ENCODE measurements around the gene IGFN1. TPM values are rescaled to one million over a fixed set of nuclear protein-coding genes. Genes with fewer than 3 reads are reported as not detected.

IGFN1 gene
- total and polyA plus RNA-seq, 9 of the 15 experiments (the other 6 are each of a cell fraction or from before 2014, with no cell fraction given): 0.04 TPM; not detected in 8

DNA sequence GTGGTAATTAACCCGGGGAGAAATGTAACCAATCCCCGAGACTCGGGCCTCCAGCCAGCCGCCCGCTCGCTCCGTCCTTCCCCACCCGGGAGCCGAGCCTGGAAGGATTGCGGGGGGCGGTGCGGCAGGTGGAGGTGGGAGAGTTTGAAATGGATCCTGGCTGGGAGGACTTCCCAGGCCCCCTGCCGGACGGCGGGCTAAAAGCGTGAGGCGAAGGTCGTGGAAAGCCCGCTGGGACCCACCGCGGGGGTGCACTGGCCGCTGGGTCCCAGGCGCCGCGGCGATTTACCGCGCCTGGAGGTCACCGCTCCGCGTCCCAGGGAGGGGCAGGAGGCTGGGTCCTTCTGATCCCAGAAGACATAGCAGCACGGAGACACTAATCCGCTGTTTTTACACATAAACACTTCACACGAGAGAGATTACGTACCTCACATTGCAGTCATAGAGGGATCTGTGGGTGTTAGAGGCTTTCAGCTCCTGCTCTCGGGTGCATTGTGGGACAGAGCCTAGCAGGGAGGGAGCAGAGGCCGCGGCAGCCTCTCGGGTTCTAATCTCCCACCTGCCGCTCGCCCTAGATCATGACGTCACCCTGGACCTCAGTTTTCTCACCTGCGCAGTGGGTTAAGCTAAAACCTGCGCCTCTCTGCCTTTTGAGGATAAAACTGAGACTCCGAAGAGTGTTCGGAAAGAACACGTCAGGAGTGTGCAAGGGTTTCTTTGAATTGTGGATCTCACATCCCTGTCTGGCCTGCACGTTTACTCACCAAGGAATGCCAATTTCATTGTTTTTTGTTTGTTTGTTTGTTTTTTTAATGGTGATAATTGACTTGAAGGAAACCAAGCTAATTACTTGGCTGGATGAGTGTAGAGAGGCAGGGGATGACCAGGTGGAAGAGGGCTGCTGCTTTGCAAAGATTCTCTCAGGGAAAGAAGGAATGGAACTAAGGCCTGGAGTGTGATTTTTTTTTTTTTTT lies 19.3 kb upstream of the IGFN1 start (continued):
- TF ChIP-seq, protein P1, sequence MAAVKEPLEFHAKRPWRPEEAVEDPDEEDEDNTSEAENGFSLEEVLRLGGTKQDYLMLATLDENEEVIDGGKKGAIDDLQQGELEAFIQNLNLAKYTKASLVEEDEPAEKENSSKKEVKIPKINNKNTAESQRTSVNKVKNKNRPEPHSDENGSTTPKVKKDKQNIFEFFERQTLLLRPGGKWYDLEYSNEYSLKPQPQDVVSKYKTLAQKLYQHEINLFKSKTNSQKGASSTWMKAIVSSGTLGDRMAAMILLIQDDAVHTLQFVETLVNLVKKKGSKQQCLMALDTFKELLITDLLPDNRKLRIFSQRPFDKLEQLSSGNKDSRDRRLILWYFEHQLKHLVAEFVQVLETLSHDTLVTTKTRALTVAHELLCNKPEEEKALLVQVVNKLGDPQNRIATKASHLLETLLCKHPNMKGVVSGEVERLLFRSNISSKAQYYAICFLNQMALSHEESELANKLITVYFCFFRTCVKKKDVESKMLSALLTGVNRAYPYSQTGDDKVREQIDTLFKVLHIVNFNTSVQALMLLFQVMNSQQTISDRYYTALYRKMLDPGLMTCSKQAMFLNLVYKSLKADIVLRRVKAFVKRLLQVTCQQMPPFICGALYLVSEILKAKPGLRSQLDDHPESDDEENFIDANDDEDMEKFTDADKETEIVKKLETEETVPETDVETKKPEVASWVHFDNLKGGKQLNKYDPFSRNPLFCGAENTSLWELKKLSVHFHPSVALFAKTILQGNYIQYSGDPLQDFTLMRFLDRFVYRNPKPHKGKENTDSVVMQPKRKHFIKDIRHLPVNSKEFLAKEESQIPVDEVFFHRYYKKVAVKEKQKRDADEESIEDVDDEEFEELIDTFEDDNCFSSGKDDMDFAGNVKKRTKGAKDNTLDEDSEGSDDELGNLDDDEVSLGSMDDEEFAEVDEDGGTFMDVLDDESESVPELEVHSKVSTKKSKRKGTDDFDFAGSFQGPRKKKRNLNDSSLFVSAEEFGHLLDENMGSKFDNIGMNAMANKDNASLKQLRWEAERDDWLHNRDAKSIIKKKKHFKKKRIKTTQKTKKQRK (IDR thresholded peaks at IDR 0.05; ENCODE audit: borderline replicate concordance, low read depth, low read length): no peak
- TF ChIP-seq GABPA (tag; conservative IDR thresholded peaks at IDR 0.05; ENCODE audit: low read depth) (no peak), HNRNPL (IDR thresholded peaks at IDR 0.05; ENCODE audit: low read depth, low read length) (no peak), GATAD2B (IDR thresholded peaks at IDR 0.05; ENCODE audit: borderline replicate concordance) (no peak), TRIM28 (IDR thresholded peaks at IDR 0.05) (no peak), POLR3G (IDR thresholded peaks at IDR 0.05; ENCODE audit: extremely low read depth, insufficient read length, insufficient replicate concordance) (no peak), ZNF436 (CRISPR knock-in tag; IDR thresholded peaks at IDR 0.05) (no peak), PHF8 (IDR thresholded peaks at IDR 0.05; ENCODE audit: borderline replicate concordance, low read length) (peak; percentile 1; the same call in 1 of the 2 replicates), SREBF1 (IDR thresholded peaks at IDR 0.05; ENCODE audit: borderline replicate concordance, low read depth, low read length) (no peak), NCOA6 (IDR thresholded peaks at IDR 0.05) (no peak), ZNF507 (tag; conservative IDR thresholded peaks at IDR 0.05) (no peak)
- TF ChIP-seq, protein P2, sequence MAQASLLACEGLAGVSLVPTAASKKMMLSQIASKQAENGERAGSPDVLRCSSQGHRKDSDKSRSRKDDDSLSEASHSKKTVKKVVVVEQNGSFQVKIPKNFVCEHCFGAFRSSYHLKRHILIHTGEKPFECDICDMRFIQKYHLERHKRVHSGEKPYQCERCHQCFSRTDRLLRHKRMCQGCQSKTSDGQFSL (CRISPR knock-in tag; IDR thresholded peaks at IDR 0.05): no peak
- TF ChIP-seq, protein P2 (tag; IDR thresholded peaks at IDR 0.05): no peak
- TF ChIP-seq, protein P3, sequence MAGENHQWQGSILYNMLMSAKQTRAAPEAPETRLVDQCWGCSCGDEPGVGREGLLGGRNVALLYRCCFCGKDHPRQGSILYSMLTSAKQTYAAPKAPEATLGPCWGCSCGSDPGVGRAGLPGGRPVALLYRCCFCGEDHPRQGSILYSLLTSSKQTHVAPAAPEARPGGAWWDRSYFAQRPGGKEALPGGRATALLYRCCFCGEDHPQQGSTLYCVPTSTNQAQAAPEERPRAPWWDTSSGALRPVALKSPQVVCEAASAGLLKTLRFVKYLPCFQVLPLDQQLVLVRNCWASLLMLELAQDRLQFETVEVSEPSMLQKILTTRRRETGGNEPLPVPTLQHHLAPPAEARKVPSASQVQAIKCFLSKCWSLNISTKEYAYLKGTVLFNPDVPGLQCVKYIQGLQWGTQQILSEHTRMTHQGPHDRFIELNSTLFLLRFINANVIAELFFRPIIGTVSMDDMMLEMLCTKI (IDR thresholded peaks at IDR 0.05; ENCODE audit: partially characterized antibody): no peak
- TF ChIP-seq, protein P4, sequence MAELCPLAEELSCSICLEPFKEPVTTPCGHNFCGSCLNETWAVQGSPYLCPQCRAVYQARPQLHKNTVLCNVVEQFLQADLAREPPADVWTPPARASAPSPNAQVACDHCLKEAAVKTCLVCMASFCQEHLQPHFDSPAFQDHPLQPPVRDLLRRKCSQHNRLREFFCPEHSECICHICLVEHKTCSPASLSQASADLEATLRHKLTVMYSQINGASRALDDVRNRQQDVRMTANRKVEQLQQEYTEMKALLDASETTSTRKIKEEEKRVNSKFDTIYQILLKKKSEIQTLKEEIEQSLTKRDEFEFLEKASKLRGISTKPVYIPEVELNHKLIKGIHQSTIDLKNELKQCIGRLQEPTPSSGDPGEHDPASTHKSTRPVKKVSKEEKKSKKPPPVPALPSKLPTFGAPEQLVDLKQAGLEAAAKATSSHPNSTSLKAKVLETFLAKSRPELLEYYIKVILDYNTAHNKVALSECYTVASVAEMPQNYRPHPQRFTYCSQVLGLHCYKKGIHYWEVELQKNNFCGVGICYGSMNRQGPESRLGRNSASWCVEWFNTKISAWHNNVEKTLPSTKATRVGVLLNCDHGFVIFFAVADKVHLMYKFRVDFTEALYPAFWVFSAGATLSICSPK (IDR thresholded peaks at IDR 0.05; ENCODE audit: borderline replicate concordance): no peak
- TF ChIP-seq, protein P5, sequence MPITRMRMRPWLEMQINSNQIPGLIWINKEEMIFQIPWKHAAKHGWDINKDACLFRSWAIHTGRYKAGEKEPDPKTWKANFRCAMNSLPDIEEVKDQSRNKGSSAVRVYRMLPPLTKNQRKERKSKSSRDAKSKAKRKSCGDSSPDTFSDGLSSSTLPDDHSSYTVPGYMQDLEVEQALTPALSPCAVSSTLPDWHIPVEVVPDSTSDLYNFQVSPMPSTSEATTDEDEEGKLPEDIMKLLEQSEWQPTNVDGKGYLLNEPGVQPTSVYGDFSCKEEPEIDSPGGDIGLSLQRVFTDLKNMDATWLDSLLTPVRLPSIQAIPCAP (CRISPR knock-in tag; IDR thresholded peaks at IDR 0.05; ENCODE audit: borderline replicate concordance): no peak
- TF ChIP-seq, protein P6, sequence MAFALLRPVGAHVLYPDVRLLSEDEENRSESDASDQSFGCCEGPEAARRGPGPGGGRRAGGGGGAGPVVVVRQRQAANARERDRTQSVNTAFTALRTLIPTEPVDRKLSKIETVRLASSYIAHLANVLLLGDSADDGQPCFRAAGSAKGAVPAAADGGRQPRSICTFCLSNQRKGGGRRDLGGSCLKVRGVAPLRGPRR (CRISPR knock-in tag; IDR thresholded peaks at IDR 0.05): 0 out of 2 replicates have a peak, but pooled peaks have one; percentile 47

Data from K562 (cell line).